Upper lobe of right lung (tissue), 1 donor: ENCODE data around the gene MAPKAP1. TPM values are rescaled to one million over a fixed set of nuclear protein-coding genes. Genes with fewer than 3 reads are reported as not detected.

Experiments used
- ATAC-seq: fragments of 200-7000 bp; cut with Tn5 transposase; one replicate; pipeline ENCODE4 v1.9.1; 2020; ENCODE audit warnings: mild to moderate bottlenecking, moderate library complexity
- DNase-seq: peaks from one replicate; pipeline ENCODE4 v3.0.0-alpha.2; 2020
- H3K27ac ChIP-seq: fragments of 200-600 bp; one replicate; pipeline ENCODE4 v1.8.0; 2022
- H3K27me3 ChIP-seq: fragments of 200-600 bp; one replicate; pipeline ENCODE4 v1.8.0; 2022; ENCODE audit warnings: mild to moderate bottlenecking
- H3K36me3 ChIP-seq: fragments of 200-600 bp; one replicate; pipeline ENCODE4 v1.8.0; 2022
- H3K4me1 ChIP-seq: fragments of 200-600 bp; one replicate; pipeline ENCODE4 v1.8.0; 2022
- H3K4me3 ChIP-seq: fragments of 200-600 bp; one replicate; pipeline ENCODE4 v1.8.0; 2022; ENCODE audit warnings: mild to moderate bottlenecking
- H3K9me3 ChIP-seq: fragments of 200-600 bp; one replicate; pipeline ENCODE4 v1.8.0; 2022
- intact Hi-C: fragments of 100-400 bp; cut with DNase I; formaldehyde crosslinking; loops from one replicate; pipeline ENCODE4 v1.11.0; 2022
- total RNA-seq: library from RNA; stranded (reverse); fragmentation: NEBNext Ultra II Directional; extraction: Animal tissue kit (Norgen Biotek cat#: 25700); gene quantifications from one replicate; pipeline ENCODE4 v1.2.1, GENCODE V29; 2021
- TF ChIP-seq, protein P1 (sequence below): fragments of 200-600 bp; IDR thresholded peaks from one replicate; pipeline ENCODE4 v1.8.0; 2022; ENCODE audit warnings: antibody characterized with exemption
- donor health status: DM: no; HTN: yes; CAD: no; lungs with severe emphysema.

Gene MAPKAP1
- total RNA-seq, 1 donor from 2014 or later: 76.8 TPM

DNA sequence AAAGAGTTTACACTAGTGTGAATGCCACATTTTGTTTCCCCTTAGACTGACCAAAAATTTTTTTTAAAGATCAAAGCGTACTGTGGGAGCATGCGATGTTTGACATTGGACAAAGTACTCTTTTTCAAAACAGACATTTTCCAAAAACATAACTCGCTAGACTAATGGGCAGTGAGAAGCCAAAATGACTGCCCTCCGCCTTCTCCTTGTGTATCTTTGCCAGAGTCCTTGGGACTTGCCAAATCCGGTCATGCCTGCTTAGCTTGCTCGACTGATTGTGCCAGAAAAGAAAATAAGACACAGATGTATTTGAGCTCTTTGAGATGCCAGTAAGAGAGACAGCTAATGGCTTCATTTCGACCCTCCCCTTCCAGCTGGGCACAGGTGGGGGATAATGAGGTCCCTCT, 157.5 kb downstream of the MAPKAP1 start:
- H3K27me3 ChIP-seq: no peaks in the 10 kb centered on the region
- H3K9me3 ChIP-seq: no peaks in the 10 kb centered on the region
- H3K4me1 ChIP-seq: peaks cover 53% of the 10 kb centered on the region
- H3K27ac ChIP-seq: peak overlapping the region; percentile 73
- DNase-seq (no peak), ATAC-seq (peak; percentile 73)
- intact Hi-C loops: no loop called here
- TF ChIP-seq, protein P1, sequence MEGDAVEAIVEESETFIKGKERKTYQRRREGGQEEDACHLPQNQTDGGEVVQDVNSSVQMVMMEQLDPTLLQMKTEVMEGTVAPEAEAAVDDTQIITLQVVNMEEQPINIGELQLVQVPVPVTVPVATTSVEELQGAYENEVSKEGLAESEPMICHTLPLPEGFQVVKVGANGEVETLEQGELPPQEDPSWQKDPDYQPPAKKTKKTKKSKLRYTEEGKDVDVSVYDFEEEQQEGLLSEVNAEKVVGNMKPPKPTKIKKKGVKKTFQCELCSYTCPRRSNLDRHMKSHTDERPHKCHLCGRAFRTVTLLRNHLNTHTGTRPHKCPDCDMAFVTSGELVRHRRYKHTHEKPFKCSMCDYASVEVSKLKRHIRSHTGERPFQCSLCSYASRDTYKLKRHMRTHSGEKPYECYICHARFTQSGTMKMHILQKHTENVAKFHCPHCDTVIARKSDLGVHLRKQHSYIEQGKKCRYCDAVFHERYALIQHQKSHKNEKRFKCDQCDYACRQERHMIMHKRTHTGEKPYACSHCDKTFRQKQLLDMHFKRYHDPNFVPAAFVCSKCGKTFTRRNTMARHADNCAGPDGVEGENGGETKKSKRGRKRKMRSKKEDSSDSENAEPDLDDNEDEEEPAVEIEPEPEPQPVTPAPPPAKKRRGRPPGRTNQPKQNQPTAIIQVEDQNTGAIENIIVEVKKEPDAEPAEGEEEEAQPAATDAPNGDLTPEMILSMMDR: no peak
- no peak overlapping the region for H3K4me3 ChIP-seq
- no peaks in the 10 kb centered on the region for H3K36me3 ChIP-seq

DNA sequence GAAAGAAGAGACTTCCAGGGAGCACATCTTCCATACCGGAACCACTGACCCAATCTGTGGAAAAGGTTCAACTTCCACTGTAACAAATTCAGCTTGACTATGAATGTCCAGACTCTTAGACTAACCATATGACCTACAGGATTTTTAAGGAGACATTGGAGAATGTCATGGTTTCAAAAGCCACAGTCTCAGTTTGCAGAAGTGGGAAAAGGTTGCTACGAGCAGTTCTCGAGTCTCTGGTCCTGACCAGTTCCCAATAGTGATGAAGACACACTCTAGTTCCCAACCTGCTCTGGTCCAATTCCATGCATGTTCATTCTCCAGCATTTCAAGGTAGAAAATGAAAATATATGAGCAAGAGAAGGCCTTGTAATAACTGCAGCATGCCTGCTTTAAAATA, 158.0 kb downstream of the MAPKAP1 start:
- Histone ChIP-seq H3K9me3 (no peaks in the 10 kb centered on the region), H3K4me3 (no peak overlapping the region), H3K36me3 (no peaks in the 10 kb centered on the region), H3K4me1 (peaks cover 57% of the 10 kb centered on the region), H3K27me3 (no peaks in the 10 kb centered on the region), H3K27ac (peak overlapping the region; percentile 73)
- ATAC-seq: peak; percentile 44
- TF ChIP-seq, protein P1: no peak
- intact Hi-C loops: no loop called here
- no peak for DNase-seq

DNA sequence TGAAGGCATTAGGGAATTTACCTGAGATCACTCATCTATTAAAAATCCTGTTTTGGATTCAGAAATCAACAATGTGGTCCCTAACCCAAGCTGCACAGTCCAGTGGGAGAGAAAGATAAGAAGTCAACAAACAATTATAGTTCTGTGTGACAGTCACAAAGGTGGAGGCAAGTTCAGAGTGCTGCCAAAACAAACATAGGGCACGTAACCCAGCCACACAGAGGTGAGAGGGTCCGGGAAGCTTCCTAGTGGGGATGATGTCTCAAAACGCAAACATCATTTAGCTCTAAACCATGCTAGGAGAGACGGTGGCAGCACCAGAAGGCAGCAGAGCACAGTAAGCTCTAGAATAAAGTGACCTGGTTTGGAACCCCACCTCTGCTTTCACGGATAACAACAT, 158.9 kb downstream of the MAPKAP1 start:
- Histone ChIP-seq H3K4me3 (no peak overlapping the region), H3K9me3 (no peaks in the 10 kb centered on the region), H3K27ac (no peak overlapping the region), H3K36me3 (no peaks in the 10 kb centered on the region), H3K27me3 (no peaks in the 10 kb centered on the region), H3K4me1 (peaks cover 61% of the 10 kb centered on the region)
- ATAC-seq: no peak
- intact Hi-C loops: no loop called here
- TF ChIP-seq, protein P1: no peak
- no peak for DNase-seq

DNA sequence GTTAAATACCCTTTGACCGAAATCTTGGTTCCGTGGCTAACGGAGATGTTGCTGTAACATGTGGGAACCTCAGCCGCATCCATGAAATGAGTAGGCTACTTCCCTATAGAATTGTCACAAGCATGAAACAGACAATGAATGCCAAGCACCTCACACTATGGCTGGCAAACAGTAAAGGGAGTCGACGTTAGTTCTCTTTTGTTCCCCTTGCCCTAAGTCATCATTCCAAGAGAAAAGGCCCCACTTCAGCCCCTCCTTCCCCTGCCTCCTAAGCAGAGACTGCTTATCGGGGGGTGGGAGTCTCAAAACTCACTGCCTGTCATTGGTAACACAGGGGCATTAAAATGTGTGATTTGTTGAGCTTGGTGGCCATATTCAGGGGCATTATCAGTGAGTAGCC, 159.6 kb downstream of the MAPKAP1 start:
- H3K27me3 ChIP-seq: no peaks in the 10 kb centered on the region
- no peak overlapping the region for H3K27ac ChIP-seq
- H3K4me1 ChIP-seq: peaks cover 61% of the 10 kb centered on the region
- DNase-seq: no peak
- H3K4me3 ChIP-seq: no peak overlapping the region
- TF ChIP-seq, protein P1: no peak
- intact Hi-C loops: no loop called here
- H3K36me3 ChIP-seq: no peaks in the 10 kb centered on the region
- no peak for ATAC-seq
- no peaks in the 10 kb centered on the region for H3K9me3 ChIP-seq

DNA sequence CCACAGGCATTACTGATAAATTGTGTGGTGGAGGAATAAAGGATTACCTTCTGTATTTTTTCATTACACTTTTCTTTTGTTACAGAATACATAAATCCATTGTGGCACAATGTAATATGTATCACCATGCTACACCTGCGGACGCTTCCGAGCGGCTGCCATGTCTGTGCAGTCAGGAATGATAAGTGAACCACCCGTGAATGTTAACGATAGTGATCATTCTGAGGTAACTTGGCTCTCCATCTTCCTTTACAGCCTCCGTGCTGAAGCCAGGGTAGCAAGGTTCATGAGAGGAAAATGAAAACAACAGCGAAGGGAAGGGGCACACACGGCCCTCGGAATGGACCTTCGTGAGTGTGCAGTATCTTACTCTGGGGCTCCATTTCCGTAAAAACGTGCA, 161.2 kb downstream of the MAPKAP1 start:
- no peaks in the 10 kb centered on the region for H3K27me3 ChIP-seq
- peaks cover 52% of the 10 kb centered on the region for H3K4me1 ChIP-seq
- DNase-seq (no peak), ATAC-seq (no peak)
- H3K4me3 ChIP-seq: no peak overlapping the region
- no peaks in the 10 kb centered on the region for H3K9me3 ChIP-seq
- peak overlapping the region; percentile 49 for H3K27ac ChIP-seq
- intact Hi-C loops: no loop called here
- no peaks in the 10 kb centered on the region for H3K36me3 ChIP-seq
- TF ChIP-seq, protein P1: no peak

DNA sequence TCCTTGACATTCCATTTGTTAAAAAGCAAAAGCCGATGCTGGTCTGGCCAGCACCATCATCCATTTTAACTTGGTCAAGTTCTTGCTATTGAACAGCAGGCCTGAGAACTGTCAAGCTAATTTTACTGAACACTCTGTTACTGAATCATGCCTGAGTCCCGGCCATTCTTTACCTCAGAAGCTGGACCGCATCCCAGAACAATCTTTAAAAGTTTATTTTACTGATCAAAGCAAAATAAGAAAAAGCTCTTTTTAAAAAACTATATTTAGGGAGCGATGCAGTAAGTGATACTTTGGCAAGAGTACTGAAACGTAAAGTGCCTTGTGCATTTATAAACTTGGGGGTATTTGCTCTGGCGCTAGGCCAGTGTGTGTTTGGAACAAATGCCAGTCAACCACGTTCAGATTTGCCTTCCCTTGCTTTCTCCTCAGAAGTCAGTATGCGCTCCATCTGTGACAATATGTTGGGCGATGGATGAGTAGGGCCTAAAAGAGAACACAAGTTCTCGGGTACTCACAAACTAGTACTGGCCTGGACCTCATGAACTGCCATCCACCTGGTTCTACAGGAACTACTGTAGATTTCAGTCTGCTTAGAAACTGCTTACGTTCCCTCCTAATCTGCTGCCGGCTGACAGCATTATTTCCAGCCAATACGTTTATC, 161.9 kb downstream of the MAPKAP1 start:
- intact Hi-C loops: no loop called here
- no peak for DNase-seq
- Histone ChIP-seq H3K9me3 (no peaks in the 10 kb centered on the region), H3K27me3 (no peaks in the 10 kb centered on the region), H3K4me3 (no peak overlapping the region), H3K27ac (peak overlapping the region; percentile 49), H3K36me3 (no peaks in the 10 kb centered on the region), H3K4me1 (peaks cover 45% of the 10 kb centered on the region)
- ATAC-seq: peak; percentile 70
- TF ChIP-seq, protein P1: no peak
